Thymus (tissue), 11 donors: Measurements from ENCODE around the gene WDFY3. TPM values are rescaled to one million over a fixed set of nuclear protein-coding genes. Genes with fewer than 3 reads are reported as not detected.

Source experiments
- DNase-seq, 9 donors: peaks; one replicate each; pipeline ENCODE4 v3.0.0-alpha.2; 2013; ENCODE audit warnings: low spot score in 9 of 9, low read depth in 6 of 9, missing footprints in 1 of 9
- H3K27ac ChIP-seq, 2 donors: one replicate each; pipeline ENCODE4 v1.5.1; 2013; ENCODE audit warnings: control low read depth in 1 of 2, low read depth in 1 of 2, low read length in 1 of 2, mild to moderate bottlenecking in 1 of 2, moderate library complexity in 1 of 2
- H3K27me3 ChIP-seq, 2 donors: one replicate each; pipeline ENCODE4 v1.5.1; 2013; ENCODE audit warnings: low read length in 1 of 2; ENCODE audit not compliant: control insufficient read depth in 2 of 2, insufficient read depth in 1 of 2
- H3K36me3 ChIP-seq, 2 donors: one replicate each; pipeline ENCODE4 v1.5.1; 2013; ENCODE audit warnings: low read length in 1 of 2, mild to moderate bottlenecking in 1 of 2, moderate library complexity in 1 of 2; ENCODE audit not compliant: control insufficient read depth in 2 of 2, insufficient read depth in 2 of 2
- H3K4me1 ChIP-seq, 2 donors: one replicate each; pipeline ENCODE4 v1.5.1; 2013; ENCODE audit warnings: low read length in 2 of 2; ENCODE audit not compliant: control insufficient read depth in 2 of 2, insufficient read depth in 2 of 2
- H3K4me3 ChIP-seq, 2 donors: one replicate each; pipeline ENCODE4 v1.5.1; 2013; ENCODE audit warnings: low read length in 2 of 2, control low read depth in 1 of 2, mild to moderate bottlenecking in 1 of 2
- H3K9me3 ChIP-seq, 2 donors: one replicate each; pipeline ENCODE4 v1.5.1; 2013; ENCODE audit warnings: low read length in 1 of 2, mild to moderate bottlenecking in 1 of 2; ENCODE audit not compliant: control insufficient read depth in 2 of 2, insufficient read depth in 1 of 2
- WGBS: extraction: QIAGEN DNeasy Blood & Tissue Kit; methylation state at CpG from one replicate; pipeline ENCODE4 v1.1.7; 2013; 5-methylcytosine and 5-hydroxymethylcytosine counted together
- polyA plus RNA-seq: library from polyadenylated mRNA; stranded (reverse); fragments of 200-250 nt; gene quantifications from one replicate; pipeline ENCODE4 v1.2.3, GENCODE V29; 2013
- total RNA-seq: library from RNA; stranded (reverse); fragments of 120-200 nt; gene quantifications from one replicate; pipeline ENCODE4 v1.2.4, GENCODE V29; 2013
- donor health status: healthy.

WDFY3 gene
- total and polyA plus RNA-seq, 2 donors: 4.8 to 8.3 TPM

GRCh38 chr4:84718699-84719098 is 247.8 kb downstream of the WDFY3 start:
- WGBS: over 99% methylated on average over 2 of the region's 2 CpGs
- DNase-seq: no peak

GRCh38 chr4:84710548-84710947 is 255.9 kb downstream of the WDFY3 start:
- H3K36me3 ChIP-seq: no peaks in the 10 kb centered on the region
- no peaks in the 10 kb centered on the region for H3K9me3 ChIP-seq
- no peaks in the 10 kb centered on the region for H3K4me1 ChIP-seq
- no peak overlapping the region for H3K4me3 ChIP-seq
- no peak for DNase-seq
- 94% methylated on average over 3 of the region's 3 CpGs for WGBS
- H3K27ac ChIP-seq: no peak overlapping the region
- H3K27me3 ChIP-seq: no peaks in the 10 kb centered on the region

More at GRCh38 chr4:84718699-84719098, 247.8 kb downstream of the WDFY3 start:
- Histone ChIP-seq H3K4me1 (no peaks in the 10 kb centered on the region), H3K27ac (no peak overlapping the region), H3K27me3 (no peaks in the 10 kb centered on the region), H3K9me3 (no peaks in the 10 kb centered on the region), H3K4me3 (no peak overlapping the region), H3K36me3 (no peaks in the 10 kb centered on the region)

GRCh38 chr4:84708406-84709135 is 257.9 kb downstream of the WDFY3 start:
- Histone ChIP-seq H3K27ac (no peak overlapping the region), H3K36me3 (no peaks in the 10 kb centered on the region), H3K9me3 (no peaks in the 10 kb centered on the region), H3K27me3 (no peaks in the 10 kb centered on the region), H3K4me1 (no peaks in the 10 kb centered on the region), H3K4me3 (no peak overlapping the region)
- WGBS: 96% methylated on average over 6 of the region's 6 CpGs
- no peak for DNase-seq

- H3K4me1 ChIP-seq: no peaks in the 10 kb centered on the region
- H3K27me3 ChIP-seq: no peaks in the 10 kb centered on the region
- no peak overlapping the region for H3K4me3 ChIP-seq
- H3K27ac ChIP-seq: no peak overlapping the region
- H3K36me3 ChIP-seq: no peaks in the 10 kb centered on the region
- DNase-seq: no peak
- 97% methylated on average over 2 of the region's 2 CpGs for whole genome bisulfite sequencing
- no peaks in the 10 kb centered on the region for H3K9me3 ChIP-seq
Observed at GRCh38 chr4:84706286-84706685, 260.2 kb downstream of the WDFY3 start.

- DNase-seq: no peak
- no peaks in the 10 kb centered on the region for H3K27me3 ChIP-seq
- H3K36me3 ChIP-seq: no peaks in the 10 kb centered on the region
- no peaks in the 10 kb centered on the region for H3K9me3 ChIP-seq
- no peak overlapping the region for H3K4me3 ChIP-seq
- H3K27ac ChIP-seq: no peak overlapping the region
- whole genome bisulfite sequencing: 95% methylated on average over 6 of the region's 6 CpGs
- H3K4me1 ChIP-seq: no peaks in the 10 kb centered on the region
Observed at GRCh38 chr4:84699001-84699671, 267.4 kb downstream of the WDFY3 start.

GRCh38 chr4:84697615-84698201 is 268.8 kb downstream of the WDFY3 start:
- no peaks in the 10 kb centered on the region for H3K4me1 ChIP-seq
- H3K9me3 ChIP-seq: no peaks in the 10 kb centered on the region
- H3K36me3 ChIP-seq: no peaks in the 10 kb centered on the region
- DNase-seq: no peak
- H3K27me3 ChIP-seq: no peaks in the 10 kb centered on the region
- H3K27ac ChIP-seq: no peak overlapping the region
- WGBS: 96% methylated on average over 4 of the region's 4 CpGs
- H3K4me3 ChIP-seq: no peak overlapping the region

- DNase-seq: no peak
- H3K27ac ChIP-seq: no peak overlapping the region
- no peak overlapping the region for H3K4me3 ChIP-seq
- H3K36me3 ChIP-seq: no peaks in the 10 kb centered on the region
- H3K27me3 ChIP-seq: no peaks in the 10 kb centered on the region
- no peaks in the 10 kb centered on the region for H3K9me3 ChIP-seq
- WGBS: 94% methylated on average over 2 of the region's 2 CpGs
- H3K4me1 ChIP-seq: no peaks in the 10 kb centered on the region
Observed at GRCh38 chr4:84697159-84697558, 269.3 kb downstream of the WDFY3 start.

GRCh38 chr4:84691800-84692199 is 274.7 kb downstream of the WDFY3 start:
- Histone ChIP-seq H3K27me3 (no peaks in the 10 kb centered on the region), H3K36me3 (no peaks in the 10 kb centered on the region), H3K4me3 (no peak overlapping the region), H3K9me3 (no peaks in the 10 kb centered on the region), H3K4me1 (no peaks in the 10 kb centered on the region), H3K27ac (no peak overlapping the region)
- 91% methylated on average over 1 of the region's 1 CpG for WGBS
- no peak for DNase-seq

- WGBS: 94% methylated on average over 1 of the region's 1 CpG
- Histone ChIP-seq H3K27me3 (no peaks in the 10 kb centered on the region), H3K9me3 (no peaks in the 10 kb centered on the region), H3K27ac (no peak overlapping the region), H3K4me3 (no peak overlapping the region), H3K4me1 (no peaks in the 10 kb centered on the region), H3K36me3 (no peaks in the 10 kb centered on the region)
- no peak for DNase-seq
Observed at GRCh38 chr4:84691170-84691691, 275.3 kb downstream of the WDFY3 start.
